ENCODE results near the gene CLBA1. TPM values are rescaled to one million over a fixed set of nuclear protein-coding genes. Genes with fewer than 3 reads are reported as not detected.

The CLBA1 gene
- total RNA-seq, 1 experiment from 2014 or later, result 19.2 TPM

- no peaks in the 10 kb centered on the region for H3K9me3 ChIP-seq (ENCODE audit: low read length)
- no peak overlapping the region for H3K4me3 ChIP-seq (ENCODE audit: low read length)
- H3K9ac ChIP-seq (ENCODE audit: low read length), result no peak overlapping the region
- no peak overlapping the region for H2AFZ ChIP-seq (ENCODE audit: low read length)
- ChIA-PET CTCF (no interaction called here), POLR2A (ENCODE audit: unreplicated experiment) (no interaction called here)
- H3F3A ChIP-seq (ENCODE audit: low read length, unreplicated experiment), result no peaks in the 10 kb centered on the region
- no TSS peak for BruUV-seq (replicated peaks)
- DNase-seq (no peak), ATAC-seq (peak; percentile 19)
- H3K27me3 ChIP-seq (ENCODE audit: low read length), result no peaks in the 10 kb centered on the region
- intact Hi-C loops (cut with micrococcal nuclease), result no loop called here
- peaks cover 23% of the 10 kb centered on the region for H3K79me2 ChIP-seq (ENCODE audit: low read length)
- H4K20me1 ChIP-seq (ENCODE audit: low read length), result peaks cover 41% of the 10 kb centered on the region
- H3K4me2 ChIP-seq (ENCODE audit: low read length), result no peak overlapping the region
- H3K4me1 ChIP-seq (ENCODE audit: insufficient read depth, low read length), result peaks cover 11% of the 10 kb centered on the region
- TF ChIP-seq CTCF (conservative IDR thresholded peaks at IDR 0.05; ENCODE audit: low read depth, low read length) (no peak), EZH2phosphoT487 (IDR thresholded peaks at IDR 0.05; ENCODE audit: borderline replicate concordance, low read length) (no peak), EZH2 (IDR thresholded peaks at IDR 0.05; ENCODE audit: low read length, unreplicated experiment) (no peak)
- H3K36me3 ChIP-seq (ENCODE audit: low read depth, low read length), result peaks cover 22% of the 10 kb centered on the region
- no peak overlapping the region for H3K27ac ChIP-seq (ENCODE audit: low read length)
- H3K9me2 ChIP-seq (replicated peaks; ENCODE audit: low read length), result no peaks in the 10 kb centered on the region
These were observed 19.8 kb downstream of the CLBA1 start for GRCh38 chr14:105005329-105005928.

GRCh38 chr14:105005929-105006830 lies 20.6 kb downstream of the CLBA1 start:
- ChIA-PET CTCF (interaction anchor here (0.6 kb wide), 1 partner anchor 8 kb away, joined by 3 read pairs; no protein-coding TSS in a partner anchor), POLR2A (ENCODE audit: unreplicated experiment) (interaction anchor here (0.6 kb wide), 1 partner anchor 105 kb away, joined by 10 read pairs; no protein-coding TSS in a partner anchor)
- Histone ChIP-seq H3K4me2 (ENCODE audit: low read length) (no peak overlapping the region), H3K9me3 (ENCODE audit: low read length) (no peaks in the 10 kb centered on the region), H4K20me1 (ENCODE audit: low read length) (peaks cover 48% of the 10 kb centered on the region), H3K9me2 (replicated peaks; ENCODE audit: low read length) (no peaks in the 10 kb centered on the region), H3K36me3 (ENCODE audit: low read depth, low read length) (peaks cover 30% of the 10 kb centered on the region), H3K79me2 (ENCODE audit: low read length) (peaks cover 31% of the 10 kb centered on the region), H3K27ac (ENCODE audit: low read length) (no peak overlapping the region), H3K4me3 (ENCODE audit: low read length) (no peak overlapping the region), H3F3A (ENCODE audit: low read length, unreplicated experiment) (peaks cover 5% of the 10 kb centered on the region), H3K9ac (ENCODE audit: low read length) (no peak overlapping the region), H3K4me1 (ENCODE audit: insufficient read depth, low read length) (peaks cover 11% of the 10 kb centered on the region), H3K27me3 (ENCODE audit: low read length) (no peaks in the 10 kb centered on the region), H2AFZ (ENCODE audit: low read length) (no peak overlapping the region)
- ATAC-seq (peak; percentile 38), DNase-seq (no peak)
- intact Hi-C loops (cut with micrococcal nuclease), result no loop called here
- no peak for TF ChIP-seq CTCF (conservative IDR thresholded peaks at IDR 0.05; ENCODE audit: low read depth, low read length)
- BruUV-seq (replicated peaks), result no TSS peak

All from PC-3 (cell line).